Panc1 (cell line): Measurements from ENCODE around the gene FERMT3. TPM values are rescaled to one million over a fixed set of nuclear protein-coding genes. Genes with fewer than 3 reads are reported as not detected.

Experiments
- ATAC-seq: fragments of 200-7000 bp; cut with Tn5 transposase; 2 replicates; pipeline ENCODE4 v1.9.1; 2020; ENCODE audit warnings: mild to moderate bottlenecking, moderate library complexity
- BruUV-seq: library from RNA; stranded (reverse); fragments of 400-500 nt; replicated peaks from 2 replicates; lab custom pipeline; 2021; lab: Mats Ljungman, UMichigan
- CTCF ChIA-PET: fragments of 300-600 bp; sonication (Branson Sonifier 250); formaldehyde crosslinking; loops from one replicate; lab custom pipeline; 2022; ENCODE audit warnings: antibody characterized with exemption; lab: Charles Lee
- POLR2A ChIA-PET: fragments of 300-600 bp; sonication (Branson Sonifier 250); formaldehyde crosslinking; loops from one replicate; lab custom pipeline; 2022; ENCODE audit warnings: antibody characterized with exemption; lab: Charles Lee
- DNase-seq: peaks from one replicate; pipeline ENCODE4 v3.0.0-alpha.2; 2010; ENCODE audit warnings: low read depth, low spot score
- H3K27ac ChIP-seq: 2 replicates; pipeline ENCODE4 v1.5.1; 2011; ENCODE audit warnings: mild to moderate bottlenecking, low read length, inconsistent platforms
- H3K27me3 ChIP-seq: fragments of 200-500 bp; sonication (Bioruptor generic); 2 replicates; pipeline ENCODE4 v1.6.0; 2014; ENCODE audit warnings: low read length, inconsistent platforms; ENCODE audit not compliant: control insufficient read depth, insufficient read depth
- H3K36me3 ChIP-seq: fragments of 200-500 bp; sonication (Bioruptor generic); 2 replicates; pipeline ENCODE4 v1.5.1; 2014; ENCODE audit warnings: inconsistent platforms, mild to moderate bottlenecking, low read length, moderate library complexity; ENCODE audit not compliant: control insufficient read depth, insufficient read depth
- H3K4me1 ChIP-seq: 2 replicates; pipeline ENCODE4 v1.5.1; 2011; ENCODE audit warnings: inconsistent platforms, mild to moderate bottlenecking, low read length, moderate library complexity; ENCODE audit not compliant: control insufficient read depth, insufficient read depth
- H3K4me3 ChIP-seq, 2 experiments: 2 replicates each; pipeline ENCODE4 v1.5.1; 2011 to 2012; ENCODE audit warnings: low read depth in 2 of 2, low read length in 2 of 2, mild to moderate bottlenecking in 2 of 2, inconsistent platforms in 1 of 2, moderate library complexity in 1 of 2
- H3K9me3 ChIP-seq: fragments of 200-500 bp; sonication (Bioruptor generic); 2 replicates; pipeline ENCODE4 v1.5.1; 2014; ENCODE audit warnings: low read depth, mild to moderate bottlenecking, inconsistent platforms, low read length, moderate library complexity; ENCODE audit not compliant: control insufficient read depth, insufficient read depth
- POLR2AphosphoS5 ChIP-seq: IDR thresholded peaks from 2 replicates; pipeline ENCODE4 v1.6.1; 2012; ENCODE audit warnings: mild to moderate bottlenecking, low read depth, low read length, moderate library complexity
- REST ChIP-seq, 2 experiments: IDR thresholded peaks; 2 replicates each; pipeline ENCODE4 v1.6.1; 2011 to 2012; ENCODE audit warnings: low read depth in 2 of 2, control low read depth in 1 of 2, low read length in 1 of 2, mild to moderate bottlenecking in 1 of 2, moderate library complexity in 1 of 2; ENCODE audit not compliant: insufficient read depth in 1 of 2
- SIN3A ChIP-seq: IDR thresholded peaks from 2 replicates; pipeline ENCODE4 v1.6.1; 2012; ENCODE audit warnings: low read depth, mild to moderate bottlenecking, low read length, moderate library complexity, borderline replicate concordance; ENCODE audit not compliant: insufficient read depth
- TCF7L2 ChIP-seq: IDR thresholded peaks from 2 replicates; pipeline ENCODE4 v1.6.1; 2011; ENCODE audit warnings: mild to moderate bottlenecking, low read depth, low read length, inconsistent platforms
- in situ Hi-C: cut with HindIII; loops from 2 replicates; pipeline ENCODE4 v1.10.0; 2016; ENCODE audit warnings: low sequenced_read_pairs, low pct_unique_long_range_greater_than_20kb
- intact Hi-C: fragments of 100-400 bp; cut with micrococcal nuclease; formaldehyde crosslinking; loops from one replicate; pipeline ENCODE4 v1.10.0; 2022; ENCODE audit not compliant: unreplicated experiment
- total RNA-seq: library from RNA; stranded (reverse); gene quantifications from one replicate; pipeline ENCODE4 v1.2.1, GENCODE V29; 2021; ENCODE audit not compliant: unreplicated experiment
- TF ChIP-seq, protein P1 (sequence below): fragments of 450-650 bp; IDR thresholded peaks from 2 replicates; pipeline ENCODE4 v1.5.1; 2017; ENCODE audit warnings: mild to moderate bottlenecking

Gene FERMT3
- total RNA-seq, 1 experiment from 2014 or later: 2.9 TPM

GRCh38 chr11:64226507-64227051 is 20.1 kb downstream of the FERMT3 start:
- ATAC-seq: peak; percentile 56

GRCh38 chr11:64227405-64227956 is 21.0 kb downstream of the FERMT3 start:
- peak overlapping the region; percentile 76 to 86 for H3K4me3 ChIP-seq
- no TSS peak for BruUV-seq
- peaks cover 2% of the 10 kb centered on the region for H3K36me3 ChIP-seq
- TF ChIP-seq SIN3A (no peak), TCF7L2 (no peak), REST (IDR thresholded peaks at IDR 0.05; ENCODE audit: insufficient read depth in 1 of 2, low read depth in 2 of 2, low read length in 1 of 2) (no peak), POLR2AphosphoS5 (no peak)
- TF ChIP-seq, protein P1, sequence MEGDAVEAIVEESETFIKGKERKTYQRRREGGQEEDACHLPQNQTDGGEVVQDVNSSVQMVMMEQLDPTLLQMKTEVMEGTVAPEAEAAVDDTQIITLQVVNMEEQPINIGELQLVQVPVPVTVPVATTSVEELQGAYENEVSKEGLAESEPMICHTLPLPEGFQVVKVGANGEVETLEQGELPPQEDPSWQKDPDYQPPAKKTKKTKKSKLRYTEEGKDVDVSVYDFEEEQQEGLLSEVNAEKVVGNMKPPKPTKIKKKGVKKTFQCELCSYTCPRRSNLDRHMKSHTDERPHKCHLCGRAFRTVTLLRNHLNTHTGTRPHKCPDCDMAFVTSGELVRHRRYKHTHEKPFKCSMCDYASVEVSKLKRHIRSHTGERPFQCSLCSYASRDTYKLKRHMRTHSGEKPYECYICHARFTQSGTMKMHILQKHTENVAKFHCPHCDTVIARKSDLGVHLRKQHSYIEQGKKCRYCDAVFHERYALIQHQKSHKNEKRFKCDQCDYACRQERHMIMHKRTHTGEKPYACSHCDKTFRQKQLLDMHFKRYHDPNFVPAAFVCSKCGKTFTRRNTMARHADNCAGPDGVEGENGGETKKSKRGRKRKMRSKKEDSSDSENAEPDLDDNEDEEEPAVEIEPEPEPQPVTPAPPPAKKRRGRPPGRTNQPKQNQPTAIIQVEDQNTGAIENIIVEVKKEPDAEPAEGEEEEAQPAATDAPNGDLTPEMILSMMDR: no peak
- DNase-seq: no peak
- in situ Hi-C loops: no loop called here
- no peaks in the 10 kb centered on the region for H3K9me3 ChIP-seq
- H3K27ac ChIP-seq: peak overlapping the region; percentile 90
- no peaks in the 10 kb centered on the region for H3K27me3 ChIP-seq
- intact Hi-C loops: no loop called here
- ChIA-PET CTCF (interaction anchor here (0.6 kb wide), 1 partner anchor 23 kb away, joined by 5 read pairs; no protein-coding TSS in a partner anchor), POLR2A (interaction anchor here (0.6 to 0.8 kb wide), 2 partner anchors 14 to 47 kb away, joined by 4 to 9 read pairs; no protein-coding TSS in a partner anchor)
- peaks cover 32% of the 10 kb centered on the region for H3K4me1 ChIP-seq
- no peak for ATAC-seq

More at GRCh38 chr11:64226507-64227051, 20.1 kb downstream of the FERMT3 start:
- Histone ChIP-seq H3K4me3 (peak overlapping the region; percentile 76 to 86), H3K27ac (peak overlapping the region; percentile 90), H3K36me3 (peaks cover 2% of the 10 kb centered on the region), H3K27me3 (no peaks in the 10 kb centered on the region), H3K4me1 (peaks cover 23% of the 10 kb centered on the region), H3K9me3 (no peaks in the 10 kb centered on the region)
- intact Hi-C loops: no loop called here
- ChIA-PET CTCF (no interaction called here), POLR2A (interaction anchor here (0.6 kb wide), 2 partner anchors 48 to 64 kb away, joined by 4 to 5 read pairs; no protein-coding TSS in a partner anchor)
- in situ Hi-C loops: no loop called here
- TF ChIP-seq, protein P1: no peak
- TF ChIP-seq SIN3A (no peak; the same call in 1 of the 2 replicates), POLR2AphosphoS5 (no peak), TCF7L2 (no peak), REST (IDR thresholded peaks at IDR 0.05; ENCODE audit: insufficient read depth in 1 of 2, low read depth in 2 of 2, low read length in 1 of 2) (no peak)
- DNase-seq: no peak
- TSS peak; percentile 88 for BruUV-seq
